CD4-positive, alpha-beta T cell treated with Interleukin-6 for 4 hours (primary cell): ENCODE data around the gene IGDCC3.

ENCODE experiments used
- DNase-seq: peaks from one replicate; pipeline ENCODE4 v3.0.0-alpha.2; 2020; ENCODE audit warnings: mixed read lengths

IGDCC3 gene

GRCh38 chr15:65338823-65339222, 39.0 kb downstream of the IGDCC3 start:
- no peak for DNase-seq

- DNase-seq, result no peak
Measured at GRCh38 chr15:65338366-65338765, 39.4 kb downstream of the IGDCC3 start.

GRCh38 chr15:65337436-65338070, 40.2 kb downstream of the IGDCC3 start:
- no peak for DNase-seq

- no peak for DNase-seq
Measured at GRCh38 chr15:65336493-65337435, 41.0 kb downstream of the IGDCC3 start.

- no peak for DNase-seq
Measured at GRCh38 chr15:65335278-65336055, 42.3 kb downstream of the IGDCC3 start.

- no peak for DNase-seq
Measured at GRCh38 chr15:65334586-65335231, 43.1 kb downstream of the IGDCC3 start.

GRCh38 chr15:65333856-65334255, 43.9 kb downstream of the IGDCC3 start:
- no peak for DNase-seq

GRCh38 chr15:65333148-65333820, 44.5 kb downstream of the IGDCC3 start:
- no peak for DNase-seq

- no peak for DNase-seq
Measured at GRCh38 chr15:65332391-65333147, 45.2 kb downstream of the IGDCC3 start.

- no peak for DNase-seq
Measured at GRCh38 chr15:65331811-65332210, 46.0 kb downstream of the IGDCC3 start.

- no peak for DNase-seq
Measured at GRCh38 chr15:65330934-65331645, 46.7 kb downstream of the IGDCC3 start.

- no peak for DNase-seq
Measured at GRCh38 chr15:65329984-65330735, 47.6 kb downstream of the IGDCC3 start.

GRCh38 chr15:65329288-65329983, 48.4 kb downstream of the IGDCC3 start:
- DNase-seq, result no peak

- DNase-seq, result no peak
Measured at GRCh38 chr15:65328506-65329287, 49.1 kb downstream of the IGDCC3 start.

GRCh38 chr15:65327651-65328393, 50.0 kb downstream of the IGDCC3 start:
- no peak for DNase-seq

- no peak for DNase-seq
Measured at GRCh38 chr15:65326818-65327217, 51.0 kb downstream of the IGDCC3 start.

- DNase-seq, result no peak
Measured at GRCh38 chr15:65326117-65326526, 51.7 kb downstream of the IGDCC3 start.

GRCh38 chr15:65323071-65323511, 54.7 kb downstream of the IGDCC3 start:
- DNase-seq, result no peak
